Activated naive CD8-positive, alpha-beta T cell (primary cell): Measurements from ENCODE around the gene GSTO2.
A peak's percentile ranks its signal among the peaks of the same experiment; 100 is the strongest.

Experiments
- H3K27ac Mint-ChIP-seq: one replicate; pipeline ENCODE4 v1.8.0; 2021; ENCODE audit warnings: mixed read lengths
- H3K27me3 Mint-ChIP-seq: one replicate; pipeline ENCODE4 v1.8.0; 2021; ENCODE audit warnings: mixed read lengths
- H3K36me3 Mint-ChIP-seq: one replicate; pipeline ENCODE4 v1.8.0; 2021; ENCODE audit warnings: mixed read lengths
- H3K4me1 Mint-ChIP-seq: one replicate; pipeline ENCODE4 v1.8.0; 2021; ENCODE audit warnings: low read depth, mixed read lengths
- H3K4me3 Mint-ChIP-seq: one replicate; pipeline ENCODE4 v1.8.0; 2021; ENCODE audit warnings: mild to moderate bottlenecking, mixed read lengths
- H3K9me3 Mint-ChIP-seq: one replicate; pipeline ENCODE4 v1.8.0; 2021; ENCODE audit warnings: low read depth, mixed read lengths

Gene GSTO2

DNA sequence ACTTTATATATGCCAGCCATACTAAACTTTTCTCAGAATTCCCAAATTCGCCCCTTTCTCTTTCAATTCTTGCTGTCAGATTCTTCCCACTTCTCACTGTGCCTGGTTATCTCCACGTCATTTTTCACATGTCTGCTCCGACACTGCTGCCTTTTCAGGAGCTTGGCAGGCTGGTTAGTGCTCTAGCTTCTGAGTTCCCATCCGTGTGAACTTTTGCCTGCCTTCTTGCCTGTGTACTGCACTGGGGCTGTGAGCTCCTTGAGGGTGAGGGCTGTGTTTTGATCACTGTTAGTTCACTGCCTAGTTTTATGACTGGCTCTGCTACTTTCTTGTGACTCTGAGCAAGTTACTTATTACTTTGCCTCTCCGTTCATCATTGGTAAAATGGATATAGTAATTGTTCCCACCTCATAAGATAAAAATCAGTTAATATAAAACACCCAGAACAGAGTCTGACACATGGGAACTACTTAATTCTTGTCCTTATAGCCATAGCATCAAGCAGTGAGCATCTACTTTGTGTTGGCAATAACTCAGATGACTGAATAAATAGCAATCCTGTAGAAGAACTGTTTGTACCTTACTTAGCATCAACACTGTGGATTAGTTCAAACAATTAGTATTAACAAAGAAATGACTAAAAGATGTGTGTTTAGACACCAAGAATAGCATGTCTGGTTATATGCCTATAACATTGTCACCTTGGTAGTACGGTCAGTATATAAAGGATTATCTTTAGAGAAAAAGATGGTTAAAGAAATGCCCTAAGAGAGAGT is 8.8 kb upstream of the GSTO2 start:
- H3K4me3 Mint-ChIP-seq = peak overlapping the region; percentile 77

DNA sequence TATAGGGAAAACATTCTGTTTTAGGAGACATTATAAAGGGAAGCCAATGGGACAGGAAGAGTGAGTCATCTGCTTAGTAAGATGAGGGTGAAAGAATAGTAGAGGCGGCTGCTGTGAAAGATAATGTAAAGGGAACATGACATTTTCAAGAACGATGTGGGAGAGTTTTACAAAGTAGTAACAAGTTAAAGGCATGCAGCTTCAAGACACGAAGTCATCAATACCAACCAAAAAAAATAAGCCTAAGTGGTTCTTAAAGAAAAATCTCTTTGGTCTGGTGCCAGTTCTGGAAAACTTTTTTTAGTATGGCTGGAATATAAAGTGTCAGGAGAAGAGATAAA is 8.2 kb upstream of the GSTO2 start:
- Mint-ChIP-seq H3K27me3 (no peaks in the 10 kb centered on the region), H3K36me3 (peaks cover 28% of the 10 kb centered on the region), H3K27ac (peak overlapping the region; percentile 87), H3K9me3 (no peaks in the 10 kb centered on the region), H3K4me1 (peaks cover 88% of the 10 kb centered on the region), H3K4me3 (peak overlapping the region; percentile 77)

More for the DNA sequence above, 8.8 kb upstream of the GSTO2 start:
- Mint-ChIP-seq H3K9me3 (no peaks in the 10 kb centered on the region), H3K27ac (peak overlapping the region; percentile 87), H3K36me3 (peaks cover 22% of the 10 kb centered on the region), H3K27me3 (no peaks in the 10 kb centered on the region), H3K4me1 (peaks cover 86% of the 10 kb centered on the region)

GRCh38 chr10:104262055-104262454 is 6.9 kb upstream of the GSTO2 start:
- peak overlapping the region; percentile 77 for H3K4me3 Mint-ChIP-seq
- H3K27ac Mint-ChIP-seq = peak overlapping the region; percentile 87
- peaks cover 87% of the 10 kb centered on the region for H3K4me1 Mint-ChIP-seq
- no peaks in the 10 kb centered on the region for H3K9me3 Mint-ChIP-seq
- peaks cover 34% of the 10 kb centered on the region for H3K36me3 Mint-ChIP-seq
- H3K27me3 Mint-ChIP-seq = no peaks in the 10 kb centered on the region

- Mint-ChIP-seq H3K9me3 (no peaks in the 10 kb centered on the region), H3K27ac (no peak overlapping the region), H3K4me1 (peaks cover 79% of the 10 kb centered on the region), H3K27me3 (no peaks in the 10 kb centered on the region), H3K4me3 (no peak overlapping the region), H3K36me3 (peaks cover 33% of the 10 kb centered on the region)
Measured at GRCh38 chr10:104264783-104265182, 4.2 kb upstream of the GSTO2 start.

DNA sequence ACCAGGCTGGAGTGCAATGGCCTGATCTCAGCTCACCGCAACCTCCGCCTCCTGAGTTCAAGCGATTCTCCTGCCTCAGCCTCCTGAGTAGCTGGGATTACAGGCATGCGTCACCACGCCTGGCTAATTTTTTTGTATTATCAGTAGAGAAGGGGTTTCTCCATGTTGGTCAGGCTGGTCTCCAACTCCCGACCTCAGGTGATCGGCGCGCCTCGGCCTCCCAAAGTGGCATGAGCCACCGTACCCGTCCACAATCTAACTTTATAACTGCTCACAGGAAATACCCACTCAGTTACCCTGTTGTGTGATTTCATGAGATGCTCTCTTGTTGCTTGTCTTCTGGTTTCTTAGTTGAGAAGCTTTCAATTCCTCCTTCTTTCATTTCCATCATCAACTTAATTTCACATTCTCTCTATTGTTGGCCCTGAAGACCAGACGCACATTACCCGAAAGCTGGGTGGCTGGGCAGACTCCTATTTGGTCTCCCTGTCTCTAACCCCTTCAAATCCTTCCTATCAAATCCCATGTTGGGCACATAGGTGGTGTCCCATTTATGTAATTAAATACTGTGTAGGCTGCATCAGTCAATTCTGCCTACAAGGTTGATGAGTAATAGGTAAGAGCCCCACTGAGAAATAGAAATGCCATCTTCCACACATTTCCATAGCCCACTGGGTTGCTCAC is 1.1 kb upstream of the GSTO2 start:
- H3K9me3 Mint-ChIP-seq = no peaks in the 10 kb centered on the region
- H3K27me3 Mint-ChIP-seq = no peaks in the 10 kb centered on the region
- peaks cover 23% of the 10 kb centered on the region for H3K36me3 Mint-ChIP-seq
- peaks cover 54% of the 10 kb centered on the region for H3K4me1 Mint-ChIP-seq
- peak overlapping the region; percentile 93 for H3K27ac Mint-ChIP-seq
- H3K4me3 Mint-ChIP-seq = peak overlapping the region; percentile 91

DNA sequence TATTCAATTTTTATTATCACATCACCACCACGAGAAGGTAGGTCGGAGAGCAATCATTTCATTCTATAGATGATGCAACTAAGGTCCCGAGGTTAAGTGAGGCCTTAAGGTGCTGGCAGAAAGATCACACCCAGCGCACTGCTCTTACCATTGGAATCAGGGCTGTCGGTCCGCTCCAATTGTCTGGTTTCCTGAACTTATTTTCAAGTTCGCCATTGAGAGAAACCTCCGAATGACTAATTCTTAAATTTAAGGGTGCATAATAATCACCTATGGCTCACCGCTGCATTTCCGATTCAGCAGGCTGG is 625 bp upstream of the GSTO2 start:
- no peaks in the 10 kb centered on the region for H3K9me3 Mint-ChIP-seq
- peaks cover 23% of the 10 kb centered on the region for H3K36me3 Mint-ChIP-seq
- H3K4me3 Mint-ChIP-seq = peak overlapping the region; percentile 91
- H3K4me1 Mint-ChIP-seq = peaks cover 50% of the 10 kb centered on the region
- peak overlapping the region; percentile 93 for H3K27ac Mint-ChIP-seq
- H3K27me3 Mint-ChIP-seq = no peaks in the 10 kb centered on the region

GRCh38 chr10:104273286-104273685 is 4.3 kb downstream of the GSTO2 start:
- H3K36me3 Mint-ChIP-seq = no peaks in the 10 kb centered on the region
- peaks cover 10% of the 10 kb centered on the region for H3K4me1 Mint-ChIP-seq
- no peaks in the 10 kb centered on the region for H3K9me3 Mint-ChIP-seq
- peaks cover 2% of the 10 kb centered on the region for H3K27me3 Mint-ChIP-seq
- no peak overlapping the region for H3K27ac Mint-ChIP-seq
- no peak overlapping the region for H3K4me3 Mint-ChIP-seq

- Mint-ChIP-seq H3K27me3 (peaks cover 4% of the 10 kb centered on the region), H3K4me3 (no peak overlapping the region), H3K27ac (no peak overlapping the region), H3K36me3 (no peaks in the 10 kb centered on the region), H3K4me1 (peaks cover 9% of the 10 kb centered on the region), H3K9me3 (no peaks in the 10 kb centered on the region)
Measured at GRCh38 chr10:104273899-104274575, 5.1 kb downstream of the GSTO2 start.

- Mint-ChIP-seq H3K27ac (no peak overlapping the region), H3K36me3 (no peaks in the 10 kb centered on the region), H3K27me3 (peaks cover 4% of the 10 kb centered on the region), H3K4me1 (peaks cover 4% of the 10 kb centered on the region), H3K9me3 (no peaks in the 10 kb centered on the region), H3K4me3 (peak overlapping the region; percentile 27)
Measured at GRCh38 chr10:104274762-104275721, 6.1 kb downstream of the GSTO2 start.

- peaks cover 3% of the 10 kb centered on the region for H3K4me1 Mint-ChIP-seq
- peaks cover 4% of the 10 kb centered on the region for H3K27me3 Mint-ChIP-seq
- H3K27ac Mint-ChIP-seq = no peak overlapping the region
- no peak overlapping the region for H3K4me3 Mint-ChIP-seq
- no peaks in the 10 kb centered on the region for H3K9me3 Mint-ChIP-seq
- no peaks in the 10 kb centered on the region for H3K36me3 Mint-ChIP-seq
Measured at GRCh38 chr10:104276192-104276591, 7.2 kb downstream of the GSTO2 start.

GRCh38 chr10:104277785-104278184 is 8.8 kb downstream of the GSTO2 start:
- Mint-ChIP-seq H3K27me3 (peaks cover 4% of the 10 kb centered on the region), H3K27ac (no peak overlapping the region), H3K36me3 (peaks cover 2% of the 10 kb centered on the region), H3K4me3 (no peak overlapping the region), H3K4me1 (peaks cover 3% of the 10 kb centered on the region), H3K9me3 (no peaks in the 10 kb centered on the region)

GRCh38 chr10:104279550-104280259 is 10.7 kb downstream of the GSTO2 start:
- H3K27me3 Mint-ChIP-seq = peaks cover 4% of the 10 kb centered on the region
- H3K36me3 Mint-ChIP-seq = peaks cover 2% of the 10 kb centered on the region
- no peaks in the 10 kb centered on the region for H3K4me1 Mint-ChIP-seq
- H3K4me3 Mint-ChIP-seq = no peak overlapping the region
- no peaks in the 10 kb centered on the region for H3K9me3 Mint-ChIP-seq
- H3K27ac Mint-ChIP-seq = no peak overlapping the region

GRCh38 chr10:104281694-104282093 is 12.7 kb downstream of the GSTO2 start:
- no peaks in the 10 kb centered on the region for H3K4me1 Mint-ChIP-seq
- H3K9me3 Mint-ChIP-seq = no peaks in the 10 kb centered on the region
- no peak overlapping the region for H3K4me3 Mint-ChIP-seq
- H3K36me3 Mint-ChIP-seq = peaks cover 2% of the 10 kb centered on the region
- H3K27me3 Mint-ChIP-seq = peaks cover 2% of the 10 kb centered on the region
- H3K27ac Mint-ChIP-seq = no peak overlapping the region

DNA sequence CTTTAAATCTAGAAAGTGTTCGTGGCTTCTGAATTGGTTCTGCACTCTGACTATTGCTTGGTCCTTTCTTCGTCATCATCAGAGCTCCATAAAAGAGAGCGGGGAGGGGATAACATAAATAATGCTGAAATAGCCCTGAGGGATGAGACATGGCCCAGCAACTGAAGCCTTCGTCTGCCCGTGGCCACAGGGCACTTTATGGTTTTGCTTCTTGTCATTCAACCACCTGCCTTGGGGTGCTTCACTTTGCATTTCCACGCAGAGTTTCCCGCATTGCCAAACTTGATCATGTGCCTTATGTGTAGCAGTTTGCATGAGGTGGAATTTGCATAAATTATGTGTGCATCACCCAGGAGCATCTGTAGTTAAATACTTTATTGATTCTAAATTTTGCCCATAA is 15.9 kb downstream of the GSTO2 start:
- Mint-ChIP-seq H3K27ac (no peak overlapping the region), H3K9me3 (no peaks in the 10 kb centered on the region), H3K27me3 (peaks cover 6% of the 10 kb centered on the region), H3K4me1 (no peaks in the 10 kb centered on the region), H3K4me3 (no peak overlapping the region), H3K36me3 (peaks cover 4% of the 10 kb centered on the region)
